PC-3 (cell line): ENCODE data around the gene INPP5F. TPM values are rescaled to one million over a fixed set of nuclear protein-coding genes. Genes with fewer than 3 reads are reported as not detected.
A peak's percentile ranks its signal among the peaks of the same experiment; 100 is the strongest.

Experiments
- ATAC-seq: fragments of 200-7000 bp; cut with Tn5 transposase; 2 replicates; pipeline ENCODE4 v1.9.1; 2020; ENCODE audit warnings: mild to moderate bottlenecking, moderate library complexity
- BruUV-seq: library from RNA; stranded (reverse); fragments of 400-500 nt; replicated peaks from 2 replicates; lab custom pipeline; 2021; lab: Mats Ljungman, UMichigan
- CTCF ChIA-PET: fragments of 300-600 bp; sonication (Branson Sonifier 250); formaldehyde crosslinking; loops from one replicate; lab custom pipeline; 2022; ENCODE audit warnings: antibody characterized with exemption; lab: Charles Lee
- POLR2A ChIA-PET: fragments of 300-600 bp; sonication (Branson Sonifier 250); formaldehyde crosslinking; loops from one replicate; lab custom pipeline; 2022; ENCODE audit warnings: antibody characterized with exemption; ENCODE audit not compliant: unreplicated experiment; lab: Charles Lee
- DNase-seq: peaks from one replicate; pipeline ENCODE4 v3.0.0-alpha.2; 2015
- H2AFZ ChIP-seq: fragments of 300-600 bp; sonication (generic); 2 replicates; pipeline ENCODE4 v1.6.0; 2016; ENCODE audit warnings: antibody characterized with exemption, low read length
- H3F3A ChIP-seq: fragments of 300-600 bp; sonication (generic); one replicate; pipeline ENCODE4 v1.6.0; 2017; ENCODE audit warnings: antibody characterized with exemption, low read length, control low read depth, mild to moderate bottlenecking; ENCODE audit not compliant: unreplicated experiment
- H3K27ac ChIP-seq: fragments of 300-600 bp; sonication (generic); 2 replicates; pipeline ENCODE4 v1.5.1; 2016; ENCODE audit warnings: mild to moderate bottlenecking, low read length
- H3K27me3 ChIP-seq: fragments of 300-600 bp; sonication (generic); 2 replicates; pipeline ENCODE4 v1.6.1; 2016; ENCODE audit warnings: low read length, mixed read lengths
- H3K36me3 ChIP-seq: fragments of 300-600 bp; sonication (generic); 2 replicates; pipeline ENCODE4 v1.6.1; 2016; ENCODE audit warnings: low read depth, mixed run types, low read length, mixed read lengths
- H3K4me1 ChIP-seq: fragments of 300-600 bp; sonication (generic); 2 replicates; pipeline ENCODE4 v1.5.1; 2016; ENCODE audit warnings: low read length; ENCODE audit not compliant: insufficient read depth
- H3K4me2 ChIP-seq: fragments of 300-600 bp; sonication (generic); 2 replicates; pipeline ENCODE4 v1.6.0; 2016; ENCODE audit warnings: low read length
- H3K4me3 ChIP-seq: fragments of 300-600 bp; sonication (generic); 2 replicates; pipeline ENCODE4 v1.5.1; 2016; ENCODE audit warnings: mild to moderate bottlenecking, low read length, mixed read lengths
- H3K79me2 ChIP-seq: fragments of 300-600 bp; sonication (generic); 2 replicates; pipeline ENCODE4 v1.6.1; 2017; ENCODE audit warnings: low read length, mixed read lengths
- H3K9ac ChIP-seq: fragments of 300-600 bp; sonication (generic); 2 replicates; pipeline ENCODE4 v1.6.0; 2016; ENCODE audit warnings: mild to moderate bottlenecking, low read length
- H3K9me2 ChIP-seq: fragments of 300-600 bp; sonication (generic); replicated peaks from 2 replicates; pipeline ENCODE4 v1.6.1; 2016; ENCODE audit warnings: mixed run types, low read length, mixed read lengths
- H3K9me3 ChIP-seq: fragments of 300-600 bp; sonication (generic); 2 replicates; pipeline ENCODE4 v1.6.1; 2016; ENCODE audit warnings: low read length, mixed read lengths
- H4K20me1 ChIP-seq: fragments of 300-600 bp; sonication (generic); 2 replicates; pipeline ENCODE4 v1.6.1; 2016; ENCODE audit warnings: low read length, mixed read lengths
- EZH2 ChIP-seq: fragments of 300-600 bp; sonication (generic); IDR thresholded peaks from one replicate; pipeline ENCODE4 v1.6.1; 2017; ENCODE audit warnings: antibody characterized with exemption, mild to moderate bottlenecking, low read length; ENCODE audit not compliant: unreplicated experiment
- EZH2phosphoT487 ChIP-seq: fragments of 300-600 bp; sonication (generic); IDR thresholded peaks from 2 replicates; pipeline ENCODE4 v1.6.1; 2018; ENCODE audit warnings: mild to moderate bottlenecking, antibody characterized with exemption, low read length, borderline replicate concordance
- intact Hi-C: fragments of 100-400 bp; cut with micrococcal nuclease; formaldehyde crosslinking; loops from 2 replicates; pipeline ENCODE4 v1.9.0; 2023
- total RNA-seq: library from RNA; depleted of rRNA; stranded (reverse); fragments of >200 nt; gene quantifications from 2 replicates; pipeline ENCODE4 v1.2.3, GENCODE V29; 2014; rRNA removed
- TF ChIP-seq, protein P1 (sequence below): fragments of 300-600 bp; sonication (generic); conservative IDR thresholded peaks from 2 replicates; pipeline ENCODE4 v1.5.1; 2017; ENCODE audit warnings: antibody characterized with exemption, low read depth, mild to moderate bottlenecking, low read length

Gene INPP5F
- total RNA-seq, 1 experiment from 2014 or later: 8.2 TPM

DNA sequence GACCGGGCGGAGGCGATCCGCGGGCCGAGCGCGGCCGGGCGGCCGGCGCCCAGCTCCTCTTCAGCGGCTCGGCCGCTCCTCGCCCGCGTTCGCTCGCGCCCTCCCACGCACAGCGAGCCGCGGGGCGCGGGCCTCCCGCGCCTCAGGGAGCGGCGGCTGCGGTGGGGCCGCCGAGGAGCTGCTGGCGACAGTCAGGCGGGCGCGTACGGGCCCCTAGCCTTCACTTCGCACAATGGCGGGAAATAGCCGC is 146.7 kb downstream of the INPP5F start, which contains the start of gene MCMBP:
MCMBP (minus strand) TSS at position 234 of the 250 bp plus-strand sequence. CDS start 259 bp downstream, outside the sequence.
- H3K9me2 ChIP-seq: no peaks in the 10 kb centered on the region
- TF ChIP-seq EZH2 (no peak), EZH2phosphoT487 (no peak)
- TF ChIP-seq, protein P1, sequence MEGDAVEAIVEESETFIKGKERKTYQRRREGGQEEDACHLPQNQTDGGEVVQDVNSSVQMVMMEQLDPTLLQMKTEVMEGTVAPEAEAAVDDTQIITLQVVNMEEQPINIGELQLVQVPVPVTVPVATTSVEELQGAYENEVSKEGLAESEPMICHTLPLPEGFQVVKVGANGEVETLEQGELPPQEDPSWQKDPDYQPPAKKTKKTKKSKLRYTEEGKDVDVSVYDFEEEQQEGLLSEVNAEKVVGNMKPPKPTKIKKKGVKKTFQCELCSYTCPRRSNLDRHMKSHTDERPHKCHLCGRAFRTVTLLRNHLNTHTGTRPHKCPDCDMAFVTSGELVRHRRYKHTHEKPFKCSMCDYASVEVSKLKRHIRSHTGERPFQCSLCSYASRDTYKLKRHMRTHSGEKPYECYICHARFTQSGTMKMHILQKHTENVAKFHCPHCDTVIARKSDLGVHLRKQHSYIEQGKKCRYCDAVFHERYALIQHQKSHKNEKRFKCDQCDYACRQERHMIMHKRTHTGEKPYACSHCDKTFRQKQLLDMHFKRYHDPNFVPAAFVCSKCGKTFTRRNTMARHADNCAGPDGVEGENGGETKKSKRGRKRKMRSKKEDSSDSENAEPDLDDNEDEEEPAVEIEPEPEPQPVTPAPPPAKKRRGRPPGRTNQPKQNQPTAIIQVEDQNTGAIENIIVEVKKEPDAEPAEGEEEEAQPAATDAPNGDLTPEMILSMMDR: no peak
- H3K27ac ChIP-seq: peak within 1 kb of the TSS; percentile 4; the same call in 1 of the 2 replicates
- no peaks in the 10 kb centered on the region for H3F3A ChIP-seq
- peak within 1 kb of the TSS; percentile 95 for H3K4me2 ChIP-seq
- H3K4me1 ChIP-seq: peaks cover 9% of the 10 kb centered on the region; the same call in 1 of the 2 replicates
- no peak for DNase-seq
- H3K79me2 ChIP-seq: peaks cover 46% of the 10 kb centered on the region
- BruUV-seq: no TSS peak
- no peaks in the 10 kb centered on the region for H3K27me3 ChIP-seq
- CTCF ChIA-PET: no interaction called here
- H4K20me1 ChIP-seq: peaks cover 31% of the 10 kb centered on the region
- H3K9ac ChIP-seq: peak within 1 kb of the TSS; percentile 87
- peak within 1 kb of the TSS; percentile 99 for H2AFZ ChIP-seq
- H3K36me3 ChIP-seq: no peaks in the 10 kb centered on the region
- peak within 1 kb of the TSS; percentile 94 for H3K4me3 ChIP-seq
- H3K9me3 ChIP-seq: no peaks in the 10 kb centered on the region
- POLR2A ChIA-PET: interaction anchor here (0.6 to 0.7 kb wide), 3 partner anchors 11 to 165 kb away, joined by 3 to 5 read pairs (median 3); no protein-coding TSS in a partner anchor
- ATAC-seq: peak; percentile 22
- intact Hi-C loops: loop anchor here (1.0 to 5.0 kb wide), 2 partner anchors 20 to 185 kb away; partner anchors contain the start of gene SEC23IP

DNA sequence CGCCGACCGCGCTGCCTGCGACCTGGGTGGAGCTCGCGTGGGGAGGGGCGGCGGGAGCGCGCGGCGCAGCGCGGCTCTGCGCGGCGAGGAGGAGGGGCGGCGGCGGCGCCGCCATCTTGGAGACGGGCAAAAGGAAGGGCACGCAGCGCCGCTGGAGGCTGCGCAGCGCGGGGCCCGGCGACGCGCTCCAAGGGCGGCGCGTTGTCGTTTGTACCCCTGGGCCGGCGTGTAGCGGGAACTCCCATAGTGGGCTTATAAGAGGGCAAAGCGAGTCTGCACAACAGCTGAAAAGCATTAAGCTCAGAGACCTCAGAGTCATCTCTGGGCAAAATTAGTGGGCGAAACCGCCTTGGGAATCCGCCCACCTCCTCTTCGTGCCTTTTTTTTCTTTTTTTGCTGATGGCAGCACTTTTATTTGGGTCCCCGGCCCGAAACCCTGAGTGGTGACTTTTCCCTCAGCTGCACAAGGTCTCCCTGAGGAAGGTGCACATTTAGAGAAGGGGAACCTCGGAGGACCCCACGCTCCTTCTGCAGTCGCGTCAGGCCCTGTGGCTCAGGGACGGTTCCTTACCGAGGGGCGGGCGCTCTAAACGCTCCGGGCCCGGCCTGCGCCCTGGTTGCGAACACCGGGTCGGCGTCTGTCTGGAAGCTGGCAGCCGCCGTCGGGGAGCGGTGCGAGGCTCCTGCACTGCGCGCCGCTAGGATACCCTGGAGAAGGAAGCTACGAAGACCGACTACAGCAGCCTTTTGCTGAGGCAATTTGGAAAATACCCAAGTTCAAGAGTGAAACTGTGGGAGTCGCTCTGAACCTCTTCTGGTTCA is 147.2 kb downstream of the INPP5F start:
- peaks cover 41% of the 10 kb centered on the region for H3K79me2 ChIP-seq
- ChIA-PET POLR2A (interaction anchor here (0.7 kb wide), 1 partner anchor 165 kb away, joined by 3 read pairs; no protein-coding TSS in a partner anchor), CTCF (no interaction called here)
- TF ChIP-seq EZH2phosphoT487: no peak
- peak overlapping the region; percentile 95 for H3K4me2 ChIP-seq
- H3K9me2 ChIP-seq: no peaks in the 10 kb centered on the region
- BruUV-seq: TSS peak; percentile 85
- H3F3A ChIP-seq: no peaks in the 10 kb centered on the region
- H3K36me3 ChIP-seq: no peaks in the 10 kb centered on the region
- H3K4me3 ChIP-seq: peak overlapping the region; percentile 94
- peak overlapping the region; percentile 87 for H3K9ac ChIP-seq
- no peaks in the 10 kb centered on the region for H3K27me3 ChIP-seq
- ATAC-seq (peak; percentile 91), DNase-seq (peak; percentile 81)
- intact Hi-C loops: loop anchor here (1.0 to 5.0 kb wide), 2 partner anchors 19 to 186 kb away; partner anchors contain the start of gene SEC23IP
- peak overlapping the region; percentile 99 for H2AFZ ChIP-seq
- peaks cover 28% of the 10 kb centered on the region for H4K20me1 ChIP-seq
- peak overlapping the region; percentile 4; the same call in 1 of the 2 replicates for H3K27ac ChIP-seq
- peaks cover 9% of the 10 kb centered on the region; the same call in 1 of the 2 replicates for H3K4me1 ChIP-seq
- no peaks in the 10 kb centered on the region for H3K9me3 ChIP-seq

DNA sequence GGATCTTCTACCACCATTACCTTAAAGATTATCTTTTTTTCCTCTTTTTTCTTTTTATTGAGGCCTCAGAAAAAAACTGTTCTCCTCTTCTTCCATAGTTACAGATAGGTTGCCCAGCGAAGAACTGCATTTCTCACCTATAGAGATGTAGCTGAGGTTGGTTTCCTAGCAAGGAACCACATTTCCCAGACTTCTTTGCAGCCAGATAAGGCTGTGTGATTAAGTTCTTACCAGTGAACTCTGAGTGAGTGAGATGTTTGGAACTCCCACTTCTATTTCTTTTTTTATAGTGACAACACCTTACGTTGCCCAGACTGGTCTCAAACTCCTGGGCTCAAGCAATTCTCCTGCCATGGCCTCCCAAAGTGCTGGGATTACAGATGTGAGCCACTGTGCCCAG is 152.7 kb downstream of the INPP5F start:
- TF ChIP-seq, protein P1: no peak
- TF ChIP-seq EZH2phosphoT487 (no peak), EZH2 (no peak)
- H2AFZ ChIP-seq: no peak overlapping the region
- H3K36me3 ChIP-seq: no peaks in the 10 kb centered on the region
- no peak overlapping the region for H3K27ac ChIP-seq
- peaks cover 1% of the 10 kb centered on the region; the same call in 1 of the 2 replicates for H3K4me1 ChIP-seq
- H3K9me2 ChIP-seq: no peaks in the 10 kb centered on the region
- no TSS peak for BruUV-seq
- H3K4me2 ChIP-seq: no peak overlapping the region
- intact Hi-C loops: no loop called here
- H3K9ac ChIP-seq: no peak overlapping the region
- POLR2A ChIA-PET: no interaction called here
- H3K9me3 ChIP-seq: no peaks in the 10 kb centered on the region
- H4K20me1 ChIP-seq: no peaks in the 10 kb centered on the region
- no peak for DNase-seq
- ATAC-seq: no peak
- no peaks in the 10 kb centered on the region for H3F3A ChIP-seq
- CTCF ChIA-PET: no interaction called here
- H3K4me3 ChIP-seq: no peak overlapping the region
- H3K27me3 ChIP-seq: no peaks in the 10 kb centered on the region
- no peaks in the 10 kb centered on the region for H3K79me2 ChIP-seq

Other genes with a start within 250 kb of the INPP5F start
- gene RGS10, start 183.3 kb upstream of the INPP5F start, total RNA-seq: 22.0 and 27.6 TPM in 2 replicates
- 42.8 and 46.6 TPM in 2 replicates for gene TIAL1, start 129.1 kb upstream of the INPP5F start, total RNA-seq
- 47.1 and 47.6 TPM in 2 replicates for gene BAG3, start 74.7 kb upstream of the INPP5F start, total RNA-seq
- 34.7 and 36.1 TPM in 2 replicates for gene MCMBP, start 146.8 kb downstream of the INPP5F start, total RNA-seq
- gene SEC23IP, start 166.7 kb downstream of the INPP5F start, total RNA-seq: 39.3 and 42.7 TPM in 2 replicates